Neuronal stem cell (in vitro differentiated cells): ENCODE measurements around the gene FCHSD2.
A peak's percentile ranks its signal among the peaks of the same experiment; 100 is the strongest.

Experiments used
- DNase-seq: peaks from one replicate; pipeline ENCODE4 v3.0.0-alpha.2; 2013; ENCODE audit warnings: low spot score
- H2AFZ ChIP-seq: one replicate; pipeline ENCODE4 v1.6.1; 2013; ENCODE audit warnings: mild to moderate bottlenecking, low read length, inconsistent platforms
- H2AK5ac ChIP-seq: 2 replicates; pipeline ENCODE4 v1.6.1; 2013; ENCODE audit warnings: low read depth, mild to moderate bottlenecking, inconsistent platforms, low read length, moderate library complexity, mixed read lengths
- H2BK120ac ChIP-seq: 2 replicates; pipeline ENCODE4 v1.6.1; 2013; ENCODE audit warnings: low read depth, mild to moderate bottlenecking, inconsistent platforms, low read length, moderate library complexity, mixed read lengths
- H2BK12ac ChIP-seq: one replicate; pipeline ENCODE4 v1.6.1; 2013; ENCODE audit warnings: low read length, inconsistent platforms
- H2BK15ac ChIP-seq: 2 replicates; pipeline ENCODE4 v1.6.1; 2013; ENCODE audit warnings: mild to moderate bottlenecking, low read length, inconsistent platforms, mixed read lengths
- H2BK5ac ChIP-seq: one replicate; pipeline ENCODE4 v1.6.1; 2013; ENCODE audit warnings: inconsistent platforms, mild to moderate bottlenecking, low read length, moderate library complexity
- H3K14ac ChIP-seq: one replicate; pipeline ENCODE4 v1.6.1; 2013; ENCODE audit warnings: low read length, inconsistent platforms
- H3K18ac ChIP-seq: 2 replicates; pipeline ENCODE4 v1.6.1; 2013; ENCODE audit warnings: low read length, inconsistent platforms
- H3K23ac ChIP-seq: 2 replicates; pipeline ENCODE4 v1.6.1; 2013; ENCODE audit warnings: low read depth, mild to moderate bottlenecking, mixed read lengths, low read length, inconsistent platforms; ENCODE audit not compliant: poor library complexity
- H3K27ac ChIP-seq: replicated peaks from 3 replicates; pipeline ENCODE4 v1.5.1; 2013; ENCODE audit warnings: low read length, inconsistent platforms
- H3K27me3 ChIP-seq, 3 experiments: 2 replicates each; pipeline ENCODE4 v1.6.1; 2013; ENCODE audit warnings: low read length in 3 of 3, mild to moderate bottlenecking in 2 of 3, inconsistent platforms in 1 of 3, low read depth in 1 of 3, mixed read lengths in 1 of 3, moderate library complexity in 1 of 3; ENCODE audit not compliant: control insufficient read depth in 3 of 3, insufficient read depth in 3 of 3
- H3K36me3 ChIP-seq, 2 donors: replicated peaks in 1 of 2; 2 replicates each; pipeline ENCODE4 v1.6.1; 2013; ENCODE audit warnings: low read length in 2 of 2; ENCODE audit not compliant: control insufficient read depth in 2 of 2, insufficient read depth in 2 of 2
- H3K4ac ChIP-seq: 2 replicates; pipeline ENCODE4 v1.6.1; 2013; ENCODE audit warnings: inconsistent platforms, mild to moderate bottlenecking, low read length, moderate library complexity
- H3K4me1 ChIP-seq, 2 donors: 1 replicate in 1 of 2; 2 replicates in 1 of 2; pipeline ENCODE4 v1.6.1; 2013; ENCODE audit warnings: low read length in 2 of 2, low read depth in 1 of 2; ENCODE audit not compliant: control insufficient read depth in 2 of 2, insufficient read depth in 1 of 2
- H3K4me2 ChIP-seq: one replicate; pipeline ENCODE4 v1.6.1; 2013; ENCODE audit warnings: mild to moderate bottlenecking, low read length, inconsistent platforms; ENCODE audit not compliant: insufficient read depth, poor library complexity, severe bottlenecking
- H3K4me3 ChIP-seq, 2 donors: 2 replicates each; pipeline ENCODE4 v1.5.1; 2013; ENCODE audit warnings: low read length in 2 of 2, mild to moderate bottlenecking in 2 of 2, inconsistent platforms in 1 of 2, moderate library complexity in 1 of 2
- H3K79me1 ChIP-seq: one replicate; pipeline ENCODE4 v1.6.1; 2013; ENCODE audit warnings: low read depth, mild to moderate bottlenecking, inconsistent platforms, low read length, moderate library complexity
- H3K9ac ChIP-seq: one replicate; pipeline ENCODE4 v1.6.1; 2013; ENCODE audit warnings: mild to moderate bottlenecking, low read depth, low read length, inconsistent platforms; ENCODE audit not compliant: poor library complexity
- H3K9me3 ChIP-seq, 2 donors: replicated peaks in 1 of 2; 2 replicates each; pipeline versions ENCODE3 to v1.6.1; 2013; ENCODE audit warnings: low read length in 2 of 2, mild to moderate bottlenecking in 2 of 2, inconsistent platforms in 1 of 2, low read depth in 1 of 2, mixed read lengths in 1 of 2, moderate library complexity in 1 of 2; ENCODE audit not compliant: control insufficient read depth in 2 of 2, insufficient read depth in 1 of 2
- H4K8ac ChIP-seq: one replicate; pipeline ENCODE4 v1.6.1; 2013; ENCODE audit warnings: low read depth, mild to moderate bottlenecking, inconsistent platforms, low read length, moderate library complexity
- H4K91ac ChIP-seq: one replicate; pipeline ENCODE4 v1.6.1; 2013; ENCODE audit warnings: low read length, low read depth, mild to moderate bottlenecking, inconsistent platforms; ENCODE audit not compliant: poor library complexity
- WGBS, 2 donors: extraction: QIAGEN DNeasy Blood & Tissue Kit; methylation state at CpG; one replicate each; pipeline ENCODE4 v1.1.7; 2013; ENCODE audit warnings: missing lambda C conversion rate in 2 of 2, mixed read lengths in 1 of 2; ENCODE audit not compliant: insufficient read length in 2 of 2, insufficient replicate concordance in 1 of 2; ENCODE audit errors: extremely low coverage in 2 of 2; 5-methylcytosine and 5-hydroxymethylcytosine counted together

FCHSD2 gene

DNA sequence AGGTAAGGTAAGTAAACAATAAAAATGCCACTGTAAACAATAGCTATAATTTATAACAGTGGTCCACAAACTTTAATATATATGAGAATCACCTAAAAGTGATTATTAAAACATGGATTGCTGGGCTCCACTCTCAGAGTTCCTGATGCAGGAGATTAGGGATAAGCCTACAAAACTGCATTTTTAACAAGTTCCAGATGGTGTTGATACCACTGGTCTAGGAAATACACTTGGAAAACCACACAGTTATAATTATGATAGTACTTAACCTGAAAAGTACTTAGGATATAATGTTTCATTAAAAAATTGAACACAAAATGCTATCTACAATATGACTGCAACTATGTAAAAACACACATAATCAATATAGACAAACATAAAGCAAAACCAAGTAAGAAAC, 20.4 kb downstream of the FCHSD2 start:
- Histone ChIP-seq H4K91ac (no peak overlapping the region), H3K4ac (no peak overlapping the region), H2AFZ (no peak overlapping the region), H3K27me3 (no peaks in the 10 kb centered on the region), H3K36me3 (peaks cover 0 to 8% of the 10 kb centered on the region in 2 donors), H2BK120ac (no peak overlapping the region), H3K79me1 (peaks cover 2% of the 10 kb centered on the region), H3K23ac (no peak overlapping the region), H3K4me3 (no peak overlapping the region), H3K27ac (no peak overlapping the region), H3K4me2 (no peak overlapping the region), H3K9ac (no peak overlapping the region), H3K4me1 (no peaks in the 10 kb centered on the region), H2BK12ac (no peak overlapping the region), H3K18ac (no peak overlapping the region), H3K14ac (no peak overlapping the region), H3K9me3 (peaks cover 0 to 17% of the 10 kb centered on the region in 2 donors), H4K8ac (no peak overlapping the region), H2BK5ac (no peak overlapping the region), H2AK5ac (no peak overlapping the region), H2BK15ac (no peak overlapping the region)
- DNase-seq = no peak

DNA sequence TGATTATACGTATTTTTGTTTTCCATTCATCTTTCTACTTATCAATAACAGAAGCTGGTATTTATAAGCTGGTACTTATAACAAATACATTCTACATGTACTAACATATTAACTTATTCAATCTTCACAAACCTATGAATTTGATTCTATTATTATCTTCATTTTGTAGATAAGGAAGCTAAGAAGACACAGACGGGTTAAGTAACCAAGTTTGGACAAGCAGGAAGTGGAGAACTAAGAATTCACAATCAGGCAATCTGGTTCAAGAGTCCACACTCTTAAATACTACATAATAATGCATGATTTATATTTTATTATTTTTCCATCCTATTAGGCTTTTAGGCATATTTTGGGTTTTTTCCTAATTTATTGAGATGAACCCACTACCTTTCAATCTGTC, 25.0 kb downstream of the FCHSD2 start:
- no peak for DNase-seq
- H4K8ac ChIP-seq = no peak overlapping the region
- H3K4me1 ChIP-seq = no peaks in the 10 kb centered on the region
- H2AFZ ChIP-seq = no peak overlapping the region
- H3K79me1 ChIP-seq = peaks cover 2% of the 10 kb centered on the region
- H3K4me2 ChIP-seq = no peak overlapping the region
- H3K4ac ChIP-seq = no peak overlapping the region
- H2BK5ac ChIP-seq = no peak overlapping the region
- H2BK15ac ChIP-seq = no peak overlapping the region
- no peak overlapping the region for H3K9ac ChIP-seq
- no peaks in the 10 kb centered on the region for H3K27me3 ChIP-seq
- H3K9me3 ChIP-seq = peaks cover 10 to 20% of the 10 kb centered on the region in 2 donors
- H3K27ac ChIP-seq = no peak overlapping the region
- peaks cover 3 to 21% of the 10 kb centered on the region in 2 donors for H3K36me3 ChIP-seq
- no peak overlapping the region for H3K23ac ChIP-seq
- H2BK12ac ChIP-seq = no peak overlapping the region
- H2BK120ac ChIP-seq = no peak overlapping the region
- no peak overlapping the region for H3K4me3 ChIP-seq
- no peak overlapping the region for H4K91ac ChIP-seq
- no CpG with 5 or more reads among the region's 2 CpGs for WGBS, 2 donors
- H3K14ac ChIP-seq = no peak overlapping the region
- no peak overlapping the region for H2AK5ac ChIP-seq
- no peak overlapping the region for H3K18ac ChIP-seq

DNA sequence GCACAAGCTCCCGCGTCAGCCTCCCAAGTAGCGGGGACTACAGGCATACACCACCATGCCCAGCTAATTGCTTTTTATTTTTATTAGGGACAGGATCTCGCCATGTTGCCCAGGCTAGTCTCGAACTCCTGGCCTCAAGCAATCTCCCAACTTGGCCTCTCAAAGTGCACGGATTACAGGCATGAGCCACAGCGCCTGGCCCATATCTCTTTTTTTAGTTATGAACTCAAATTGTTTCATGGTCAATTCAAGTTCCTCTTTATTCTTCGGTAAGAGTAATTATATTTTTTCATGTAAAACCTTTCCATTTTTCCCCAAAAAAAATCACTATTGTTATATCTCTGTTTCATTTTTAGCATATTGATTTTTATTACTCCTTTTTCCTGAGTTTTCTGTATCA, 25.5 kb downstream of the FCHSD2 start:
- DNase-seq = no peak
- WGBS, 2 donors = no CpG with 5 or more reads among the region's 8 CpGs

DNA sequence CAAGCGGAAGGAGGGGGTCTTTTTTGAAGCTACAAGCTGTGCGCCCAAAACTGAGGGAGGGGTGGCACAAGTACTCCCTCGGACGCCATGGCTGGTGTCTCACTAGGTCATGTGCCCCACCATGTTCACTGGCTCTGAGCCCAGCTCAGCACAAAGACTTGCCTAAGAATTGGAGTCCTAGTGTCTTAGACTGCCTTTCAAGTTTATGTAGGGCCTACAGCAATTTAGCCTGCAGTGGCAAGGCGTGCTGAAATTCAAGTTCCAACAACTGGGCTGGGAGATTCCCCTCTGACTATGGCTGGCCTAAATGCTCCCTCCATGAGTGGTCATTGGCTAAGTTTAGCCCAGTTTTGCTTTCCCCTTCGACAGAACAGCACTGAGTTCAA, 27.3 kb downstream of the FCHSD2 start:
- peaks cover 2% of the 10 kb centered on the region for H3K79me1 ChIP-seq
- H3K27ac ChIP-seq = no peak overlapping the region
- WGBS, 2 donors = no CpG with 5 or more reads among the region's 6 CpGs
- H3K18ac ChIP-seq = no peak overlapping the region
- no peaks in the 10 kb centered on the region for H3K4me1 ChIP-seq
- no peak overlapping the region for H3K9ac ChIP-seq
- DNase-seq = no peak
- no peak overlapping the region for H2BK12ac ChIP-seq
- H2BK15ac ChIP-seq = no peak overlapping the region
- no peak overlapping the region for H3K4ac ChIP-seq
- peaks cover 3 to 21% of the 10 kb centered on the region in 2 donors for H3K36me3 ChIP-seq
- H3K9me3 ChIP-seq = peaks cover 10 to 35% of the 10 kb centered on the region in 2 donors
- H2BK120ac ChIP-seq = no peak overlapping the region
- no peak overlapping the region for H3K14ac ChIP-seq
- no peak overlapping the region for H4K8ac ChIP-seq
- no peak overlapping the region for H3K4me2 ChIP-seq
- H2BK5ac ChIP-seq = no peak overlapping the region
- no peak overlapping the region for H3K23ac ChIP-seq
- H4K91ac ChIP-seq = no peak overlapping the region
- H3K4me3 ChIP-seq = no peak overlapping the region
- H2AFZ ChIP-seq = no peak overlapping the region
- no peaks in the 10 kb centered on the region for H3K27me3 ChIP-seq
- no peak overlapping the region for H2AK5ac ChIP-seq

More for the DNA sequence above, 25.5 kb downstream of the FCHSD2 start:
- Histone ChIP-seq H2BK5ac (no peak overlapping the region), H2AFZ (no peak overlapping the region), H3K23ac (no peak overlapping the region), H3K4me2 (no peak overlapping the region), H3K9me3 (peaks cover 10 to 20% of the 10 kb centered on the region in 2 donors), H3K27me3 (no peaks in the 10 kb centered on the region), H3K4me3 (peak overlapping the region in 1 of 2 donors; percentile 63), H3K14ac (no peak overlapping the region), H2BK12ac (no peak overlapping the region), H3K79me1 (peaks cover 2% of the 10 kb centered on the region), H2BK15ac (no peak overlapping the region), H3K18ac (no peak overlapping the region), H4K91ac (no peak overlapping the region), H3K9ac (no peak overlapping the region), H3K27ac (no peak overlapping the region), H3K4me1 (no peaks in the 10 kb centered on the region), H2BK120ac (no peak overlapping the region), H2AK5ac (no peak overlapping the region), H3K4ac (no peak overlapping the region), H3K36me3 (peaks cover 3 to 21% of the 10 kb centered on the region in 2 donors), H4K8ac (no peak overlapping the region)
